NCI-H1092 treated with DMSO at 0.1 percent for 48 hours (cell line): Measurements from ENCODE around the gene TMEM131.

ENCODE experiments used
- DNase-seq: peaks from one replicate; lab custom pipeline; 2025; lab: John Stamatoyannopoulos, UW

TMEM131 gene

DNA sequence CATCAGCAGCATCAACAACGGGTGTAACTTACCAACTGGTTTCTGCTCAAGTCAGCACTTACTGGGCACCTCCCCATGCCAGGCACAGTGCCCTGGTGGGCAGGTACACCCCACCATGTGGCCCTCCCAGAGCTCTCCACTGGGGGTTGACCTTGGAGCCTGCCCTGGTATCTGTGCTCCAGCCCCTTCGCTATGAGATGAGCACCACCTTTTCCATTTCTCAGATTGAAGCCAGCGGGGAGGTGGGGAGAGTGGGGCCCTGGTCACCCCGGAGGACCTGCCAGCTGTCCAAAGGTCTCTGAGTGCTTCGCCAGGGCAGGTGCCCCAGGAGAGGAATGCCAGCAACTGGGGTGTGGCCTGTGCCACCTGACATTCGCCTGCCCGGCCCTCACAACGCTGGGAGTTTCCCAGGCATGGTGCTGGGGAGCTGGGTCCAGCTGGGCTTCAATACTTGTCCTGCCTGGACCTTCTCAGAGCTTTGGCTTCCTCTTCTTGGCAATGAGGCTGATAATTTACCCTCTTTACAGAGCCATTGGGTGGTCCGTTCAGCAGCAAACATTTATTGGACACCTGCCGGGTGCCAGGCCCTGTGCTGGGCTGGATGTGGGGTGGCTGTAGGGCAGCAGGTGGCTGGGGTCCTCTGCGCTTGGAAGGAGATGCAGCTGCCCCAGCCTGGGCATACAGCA lies 288.2 kb downstream of the TMEM131 start:
- DNase-seq, result no peak

DNA sequence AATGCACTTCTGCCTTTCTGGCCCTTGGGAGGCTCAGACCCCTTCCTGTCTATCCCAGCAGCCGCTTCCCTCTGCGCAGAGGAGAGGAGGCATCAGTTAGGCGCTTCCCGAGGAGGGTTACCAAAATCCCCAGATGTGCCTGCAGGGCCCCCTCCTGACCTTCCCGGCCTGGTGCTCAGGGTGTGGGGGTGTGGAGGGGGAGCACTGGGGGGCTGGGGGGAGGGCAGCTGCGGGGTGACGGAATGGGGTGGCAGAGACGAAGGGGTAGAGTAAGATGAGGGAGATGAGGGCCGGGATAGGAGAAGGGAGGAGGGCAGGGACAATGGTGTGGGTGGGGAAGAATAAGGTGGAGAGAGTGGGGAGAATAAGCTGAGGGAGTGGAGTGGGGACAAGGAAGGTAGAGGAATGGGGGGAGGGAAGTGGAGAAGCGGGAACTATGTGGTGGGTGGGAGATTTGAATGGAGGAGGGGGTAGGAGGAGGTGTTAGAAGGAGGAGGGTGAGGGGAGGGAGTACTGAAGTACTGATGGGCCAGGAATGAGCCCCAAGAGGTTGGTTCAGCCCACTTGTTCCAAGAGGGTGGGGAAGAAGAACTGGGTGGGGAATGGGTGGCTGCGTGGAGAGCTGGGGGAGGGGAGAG lies 288.9 kb downstream of the TMEM131 start:
- DNase-seq, result no peak
